ENCODE measurements around the gene ABCA13.

- TF ChIP-seq, protein P1, sequence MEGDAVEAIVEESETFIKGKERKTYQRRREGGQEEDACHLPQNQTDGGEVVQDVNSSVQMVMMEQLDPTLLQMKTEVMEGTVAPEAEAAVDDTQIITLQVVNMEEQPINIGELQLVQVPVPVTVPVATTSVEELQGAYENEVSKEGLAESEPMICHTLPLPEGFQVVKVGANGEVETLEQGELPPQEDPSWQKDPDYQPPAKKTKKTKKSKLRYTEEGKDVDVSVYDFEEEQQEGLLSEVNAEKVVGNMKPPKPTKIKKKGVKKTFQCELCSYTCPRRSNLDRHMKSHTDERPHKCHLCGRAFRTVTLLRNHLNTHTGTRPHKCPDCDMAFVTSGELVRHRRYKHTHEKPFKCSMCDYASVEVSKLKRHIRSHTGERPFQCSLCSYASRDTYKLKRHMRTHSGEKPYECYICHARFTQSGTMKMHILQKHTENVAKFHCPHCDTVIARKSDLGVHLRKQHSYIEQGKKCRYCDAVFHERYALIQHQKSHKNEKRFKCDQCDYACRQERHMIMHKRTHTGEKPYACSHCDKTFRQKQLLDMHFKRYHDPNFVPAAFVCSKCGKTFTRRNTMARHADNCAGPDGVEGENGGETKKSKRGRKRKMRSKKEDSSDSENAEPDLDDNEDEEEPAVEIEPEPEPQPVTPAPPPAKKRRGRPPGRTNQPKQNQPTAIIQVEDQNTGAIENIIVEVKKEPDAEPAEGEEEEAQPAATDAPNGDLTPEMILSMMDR (IDR thresholded peaks at IDR 0.05): no peak
- no peak for TF ChIP-seq POLR2AphosphoS5 (IDR thresholded peaks at IDR 0.05; ENCODE audit: low read depth, low read length)
- no peak for TF ChIP-seq SIN3A (IDR thresholded peaks at IDR 0.05; ENCODE audit: borderline replicate concordance, insufficient read depth, low read depth, low read length)
- TF ChIP-seq, protein P2, sequence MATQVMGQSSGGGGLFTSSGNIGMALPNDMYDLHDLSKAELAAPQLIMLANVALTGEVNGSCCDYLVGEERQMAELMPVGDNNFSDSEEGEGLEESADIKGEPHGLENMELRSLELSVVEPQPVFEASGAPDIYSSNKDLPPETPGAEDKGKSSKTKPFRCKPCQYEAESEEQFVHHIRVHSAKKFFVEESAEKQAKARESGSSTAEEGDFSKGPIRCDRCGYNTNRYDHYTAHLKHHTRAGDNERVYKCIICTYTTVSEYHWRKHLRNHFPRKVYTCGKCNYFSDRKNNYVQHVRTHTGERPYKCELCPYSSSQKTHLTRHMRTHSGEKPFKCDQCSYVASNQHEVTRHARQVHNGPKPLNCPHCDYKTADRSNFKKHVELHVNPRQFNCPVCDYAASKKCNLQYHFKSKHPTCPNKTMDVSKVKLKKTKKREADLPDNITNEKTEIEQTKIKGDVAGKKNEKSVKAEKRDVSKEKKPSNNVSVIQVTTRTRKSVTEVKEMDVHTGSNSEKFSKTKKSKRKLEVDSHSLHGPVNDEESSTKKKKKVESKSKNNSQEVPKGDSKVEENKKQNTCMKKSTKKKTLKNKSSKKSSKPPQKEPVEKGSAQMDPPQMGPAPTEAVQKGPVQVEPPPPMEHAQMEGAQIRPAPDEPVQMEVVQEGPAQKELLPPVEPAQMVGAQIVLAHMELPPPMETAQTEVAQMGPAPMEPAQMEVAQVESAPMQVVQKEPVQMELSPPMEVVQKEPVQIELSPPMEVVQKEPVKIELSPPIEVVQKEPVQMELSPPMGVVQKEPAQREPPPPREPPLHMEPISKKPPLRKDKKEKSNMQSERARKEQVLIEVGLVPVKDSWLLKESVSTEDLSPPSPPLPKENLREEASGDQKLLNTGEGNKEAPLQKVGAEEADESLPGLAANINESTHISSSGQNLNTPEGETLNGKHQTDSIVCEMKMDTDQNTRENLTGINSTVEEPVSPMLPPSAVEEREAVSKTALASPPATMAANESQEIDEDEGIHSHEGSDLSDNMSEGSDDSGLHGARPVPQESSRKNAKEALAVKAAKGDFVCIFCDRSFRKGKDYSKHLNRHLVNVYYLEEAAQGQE (IDR thresholded peaks at IDR 0.05; ENCODE audit: insufficient read depth in 1 of 2, low read depth in 2 of 2, low read length in 1 of 2): no peak
These were observed 752 bp upstream of the ABCA13 start for GRCh38 chr7:48170506-48170905.

Measured in Panc1 (cell line).